GM19452 (cell line): ENCODE data around the gene APOC1.
"Not testable (repeated sequence)": the region's sequence is repeated elsewhere in the genome, so short reads cannot be mapped to it uniquely, and the experiment has no call there.

Experiments used
- ATAC-seq: cut with Tn5 transposase; IDR thresholded peaks from one replicate; pipeline ENCODE4 v1.9.1; 2021; ENCODE audit not compliant: unreplicated experiment

Gene APOC1

GRCh38 chr19:44889830-44890365, 24.5 kb upstream of the APOC1 start:
- ATAC-seq, result no peak

GRCh38 chr19:44890366-44891015, 23.9 kb upstream of the APOC1 start:
- ATAC-seq, result peak; percentile 82

DNA sequence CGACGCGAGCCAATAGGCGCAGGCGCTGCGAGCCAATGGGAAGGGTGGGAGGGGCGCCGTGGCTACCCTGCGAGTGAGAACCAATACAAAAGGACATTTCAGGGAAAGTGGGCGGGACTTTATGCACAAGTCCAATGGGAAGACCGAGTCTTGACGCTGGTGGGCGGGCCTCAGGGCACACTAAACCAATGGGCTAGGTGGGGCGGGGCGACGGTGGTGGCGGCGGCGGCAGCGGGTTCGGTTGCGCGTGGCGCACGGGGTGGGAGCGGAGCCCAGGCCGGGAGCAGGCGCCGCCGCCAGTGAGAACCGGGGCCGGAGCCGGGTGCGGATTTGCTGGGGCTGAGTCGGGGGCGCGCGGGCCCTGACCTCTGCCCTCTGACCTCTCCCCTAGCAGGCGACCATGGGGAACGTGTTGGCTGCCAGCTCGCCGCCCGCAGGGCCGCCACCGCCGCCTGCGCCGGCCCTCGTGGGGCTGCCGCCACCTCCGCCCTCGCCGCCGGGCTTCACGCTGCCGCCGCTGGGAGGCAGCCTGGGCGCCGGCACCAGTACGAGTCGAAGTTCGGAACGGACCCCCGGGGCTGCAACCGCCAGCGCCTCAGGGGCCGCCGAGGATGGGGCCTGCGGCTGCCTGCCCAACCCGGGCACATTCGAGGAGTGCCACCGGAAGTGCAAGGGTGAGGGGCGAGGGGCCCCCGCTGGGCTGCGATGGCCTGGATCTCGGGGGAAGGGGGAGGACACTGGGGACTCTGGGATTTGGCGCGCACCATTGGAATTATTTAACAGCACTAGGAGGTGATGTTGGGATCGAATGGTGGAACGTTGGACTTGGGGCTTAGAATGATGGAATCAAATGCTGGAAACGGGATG, 23.2 kb upstream of the APOC1 start, which contains the start of gene TOMM40:
TOMM40 (plus strand) TSS at position 239 of the 867 bp plus-strand sequence; CDS start at position 401, 162 bp downstream.
- peak; percentile 70 for ATAC-seq

- ATAC-seq, result no peak
Observed at GRCh38 chr19:44892932-44893331, 21.5 kb upstream of the APOC1 start.

GRCh38 chr19:44893332-44894051, 20.9 kb upstream of the APOC1 start:
- ATAC-seq, result no peak

GRCh38 chr19:44894052-44894400, 20.4 kb upstream of the APOC1 start:
- ATAC-seq, result no peak

- ATAC-seq, result no peak
Observed at GRCh38 chr19:44894946-44895345, 19.5 kb upstream of the APOC1 start.

GRCh38 chr19:44897835-44898234, 16.6 kb upstream of the APOC1 start:
- ATAC-seq, result no peak

DNA sequence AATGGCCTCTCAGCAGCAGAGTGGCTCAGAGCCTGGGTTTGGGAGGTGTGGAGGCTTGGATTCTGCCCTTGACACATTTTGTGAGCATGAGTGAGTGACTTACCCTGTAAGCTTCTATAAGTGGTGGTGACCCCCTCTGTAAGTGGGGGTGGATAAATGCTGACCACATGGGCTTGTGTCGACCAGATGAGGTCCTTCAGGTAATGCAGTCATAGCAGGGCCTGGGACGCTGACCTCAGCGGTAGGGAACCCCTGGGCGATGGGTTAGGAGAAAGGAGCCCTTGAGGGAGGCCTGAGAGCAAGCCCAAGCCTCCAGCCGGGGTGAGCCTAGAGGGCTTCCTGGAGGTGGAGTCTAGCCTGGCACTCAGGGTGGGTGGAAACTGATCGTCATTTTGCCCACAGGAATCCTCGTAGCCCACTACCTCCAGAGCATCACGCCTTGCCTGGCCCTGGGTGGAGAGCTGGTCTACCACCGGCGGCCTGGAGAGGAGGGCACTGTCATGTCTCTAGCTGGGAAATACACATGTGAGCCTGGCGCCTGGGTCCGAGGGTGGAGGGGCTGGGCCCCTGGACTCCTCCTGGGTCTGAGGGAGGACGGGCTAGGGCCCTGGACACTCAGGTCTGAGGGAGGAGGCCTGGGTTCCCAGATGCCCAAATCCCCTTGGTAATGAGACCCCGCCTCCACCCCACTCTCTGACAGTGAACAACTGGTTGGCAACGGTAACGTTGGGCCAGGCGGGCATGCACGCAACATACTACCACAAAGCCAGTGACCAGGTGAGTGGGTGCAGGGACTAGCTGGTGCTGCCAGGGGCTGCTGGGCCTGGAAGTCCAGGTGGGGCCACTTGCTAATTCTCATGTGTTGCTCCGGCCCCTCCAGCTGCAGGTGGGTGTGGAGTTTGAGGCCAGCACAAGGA, 13.8 kb upstream of the APOC1 start:
- no peak for ATAC-seq

DNA sequence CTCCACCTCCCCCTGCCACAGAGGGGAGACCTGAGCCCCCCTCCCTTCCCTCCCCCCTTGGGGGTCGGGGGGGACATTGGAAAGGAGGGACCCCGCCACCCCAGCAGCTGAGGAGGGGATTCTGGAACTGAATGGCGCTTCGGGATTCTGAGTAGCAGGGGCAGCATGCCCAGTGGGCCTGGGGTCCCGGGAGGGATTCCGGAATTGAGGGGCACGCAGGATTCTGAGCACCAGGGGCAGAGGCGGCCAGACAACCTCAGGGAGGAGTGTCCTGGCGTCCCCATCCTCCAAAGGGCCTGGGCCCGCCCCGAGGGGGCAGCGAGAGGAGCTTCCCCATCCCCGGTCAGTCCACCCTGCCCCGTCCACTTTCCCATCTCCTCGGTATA, 11.2 kb upstream of the APOC1 start:
- no peak for ATAC-seq

DNA sequence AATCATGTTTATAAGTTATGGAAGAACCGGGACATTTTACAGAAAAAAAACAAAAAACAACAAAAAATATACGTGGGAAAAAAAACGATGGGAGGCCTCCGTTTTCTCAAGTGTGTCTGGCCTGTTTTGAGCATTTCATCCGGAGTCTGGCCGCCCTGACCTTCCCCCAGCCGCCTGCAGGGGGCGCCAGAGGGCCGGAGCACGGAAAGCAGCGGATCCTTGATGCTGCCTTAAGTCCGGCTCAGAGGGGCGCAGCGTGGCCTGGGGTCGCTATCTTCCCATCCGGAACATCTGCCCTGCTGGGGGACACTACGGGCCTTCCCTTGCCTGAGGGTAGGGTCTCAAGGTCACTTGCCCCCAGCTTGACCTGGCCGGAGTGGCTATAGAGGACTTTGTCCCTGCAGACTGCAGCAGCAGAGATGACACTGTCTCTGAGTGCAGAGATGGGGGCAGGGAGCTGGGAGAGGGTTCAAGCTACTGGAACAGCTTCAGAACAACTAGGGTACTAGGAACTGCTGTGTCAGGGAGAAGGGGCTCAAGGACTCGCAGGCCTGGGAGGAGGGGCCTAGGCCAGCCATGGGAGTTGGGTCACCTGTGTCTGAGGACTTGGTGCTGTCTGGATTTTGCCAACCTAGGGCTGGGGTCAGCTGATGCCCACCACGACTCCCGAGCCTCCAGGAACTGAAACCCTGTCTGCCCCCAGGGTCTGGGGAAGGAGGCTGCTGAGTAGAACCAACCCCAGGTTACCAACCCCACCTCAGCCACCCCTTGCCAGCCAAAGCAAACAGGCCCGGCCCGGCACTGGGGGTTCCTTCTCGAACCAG, 10.6 kb upstream of the APOC1 start:
- ATAC-seq, result no peak

DNA sequence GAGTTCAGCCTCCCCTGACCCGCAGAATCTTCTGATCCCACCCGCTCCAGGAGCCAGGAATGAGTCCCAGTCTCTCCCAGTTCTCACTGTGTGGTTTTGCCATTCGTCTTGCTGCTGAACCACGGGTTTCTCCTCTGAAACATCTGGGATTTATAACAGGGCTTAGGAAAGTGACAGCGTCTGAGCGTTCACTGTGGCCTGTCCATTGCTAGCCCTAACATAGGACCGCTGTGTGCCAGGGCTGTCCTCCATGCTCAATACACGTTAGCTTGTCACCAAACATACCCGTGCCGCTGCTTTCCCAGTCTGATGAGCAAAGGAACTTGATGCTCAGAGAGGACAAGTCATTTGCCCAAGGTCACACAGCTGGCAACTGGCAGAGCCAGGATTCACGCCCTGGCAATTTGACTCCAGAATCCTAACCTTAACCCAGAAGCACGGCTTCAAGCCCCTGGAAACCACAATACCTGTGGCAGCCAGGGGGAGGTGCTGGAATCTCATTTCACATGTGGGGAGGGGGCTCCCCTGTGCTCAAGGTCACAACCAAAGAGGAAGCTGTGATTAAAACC, 9.9 kb upstream of the APOC1 start:
- no peak for ATAC-seq

- no peak for ATAC-seq
Observed at GRCh38 chr19:44905437-44906160, 8.8 kb upstream of the APOC1 start, which contains the start of gene APOE. TSS of gene APOE (plus strand) at chr19:44905796. CDS start at chr19:44906625, 829 bp downstream.

DNA sequence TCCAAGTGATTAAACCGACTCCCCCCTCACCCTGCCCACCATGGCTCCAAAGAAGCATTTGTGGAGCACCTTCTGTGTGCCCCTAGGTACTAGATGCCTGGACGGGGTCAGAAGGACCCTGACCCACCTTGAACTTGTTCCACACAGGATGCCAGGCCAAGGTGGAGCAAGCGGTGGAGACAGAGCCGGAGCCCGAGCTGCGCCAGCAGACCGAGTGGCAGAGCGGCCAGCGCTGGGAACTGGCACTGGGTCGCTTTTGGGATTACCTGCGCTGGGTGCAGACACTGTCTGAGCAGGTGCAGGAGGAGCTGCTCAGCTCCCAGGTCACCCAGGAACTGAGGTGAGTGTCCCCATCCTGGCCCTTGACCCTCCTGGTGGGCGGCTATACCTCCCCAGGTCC, 6.8 kb upstream of the APOC1 start:
- ATAC-seq, result no peak

DNA sequence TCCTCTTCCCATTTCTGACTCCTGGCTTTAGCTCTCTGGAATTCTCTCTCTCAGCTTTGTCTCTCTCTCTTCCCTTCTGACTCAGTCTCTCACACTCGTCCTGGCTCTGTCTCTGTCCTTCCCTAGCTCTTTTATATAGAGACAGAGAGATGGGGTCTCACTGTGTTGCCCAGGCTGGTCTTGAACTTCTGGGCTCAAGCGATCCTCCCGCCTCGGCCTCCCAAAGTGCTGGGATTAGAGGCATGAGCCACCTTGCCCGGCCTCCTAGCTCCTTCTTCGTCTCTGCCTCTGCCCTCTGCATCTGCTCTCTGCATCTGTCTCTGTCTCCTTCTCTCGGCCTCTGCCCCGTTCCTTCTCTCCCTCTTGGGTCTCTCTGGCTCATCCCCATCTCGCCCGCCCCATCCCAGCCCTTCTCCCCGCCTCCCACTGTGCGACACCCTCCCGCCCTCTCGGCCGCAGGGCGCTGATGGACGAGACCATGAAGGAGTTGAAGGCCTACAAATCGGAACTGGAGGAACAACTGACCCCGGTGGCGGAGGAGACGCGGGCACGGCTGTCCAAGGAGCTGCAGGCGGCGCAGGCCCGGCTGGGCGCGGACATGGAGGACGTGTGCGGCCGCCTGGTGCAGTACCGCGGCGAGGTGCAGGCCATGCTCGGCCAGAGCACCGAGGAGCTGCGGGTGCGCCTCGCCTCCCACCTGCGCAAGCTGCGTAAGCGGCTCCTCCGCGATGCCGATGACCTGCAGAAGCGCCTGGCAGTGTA, 6.2 kb upstream of the APOC1 start:
- ATAC-seq, result no peak

DNA sequence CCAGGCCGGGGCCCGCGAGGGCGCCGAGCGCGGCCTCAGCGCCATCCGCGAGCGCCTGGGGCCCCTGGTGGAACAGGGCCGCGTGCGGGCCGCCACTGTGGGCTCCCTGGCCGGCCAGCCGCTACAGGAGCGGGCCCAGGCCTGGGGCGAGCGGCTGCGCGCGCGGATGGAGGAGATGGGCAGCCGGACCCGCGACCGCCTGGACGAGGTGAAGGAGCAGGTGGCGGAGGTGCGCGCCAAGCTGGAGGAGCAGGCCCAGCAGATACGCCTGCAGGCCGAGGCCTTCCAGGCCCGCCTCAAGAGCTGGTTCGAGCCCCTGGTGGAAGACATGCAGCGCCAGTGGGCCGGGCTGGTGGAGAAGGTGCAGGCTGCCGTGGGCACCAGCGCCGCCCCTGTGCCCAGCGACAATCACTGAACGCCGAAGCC, 5.6 kb upstream of the APOC1 start:
- ATAC-seq, result no peak

DNA sequence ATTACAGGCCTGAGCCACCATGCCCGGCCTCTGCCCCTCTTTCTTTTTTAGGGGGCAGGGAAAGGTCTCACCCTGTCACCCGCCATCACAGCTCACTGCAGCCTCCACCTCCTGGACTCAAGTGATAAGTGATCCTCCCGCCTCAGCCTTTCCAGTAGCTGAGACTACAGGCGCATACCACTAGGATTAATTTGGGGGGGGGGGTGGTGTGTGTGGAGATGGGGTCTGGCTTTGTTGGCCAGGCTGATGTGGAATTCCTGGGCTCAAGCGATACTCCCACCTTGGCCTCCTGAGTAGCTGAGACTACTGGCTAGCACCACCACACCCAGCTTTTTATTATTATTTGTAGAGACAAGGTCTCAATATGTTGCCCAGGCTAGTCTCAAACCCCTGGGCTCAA, 4.6 kb upstream of the APOC1 start:
- no peak for ATAC-seq

DNA sequence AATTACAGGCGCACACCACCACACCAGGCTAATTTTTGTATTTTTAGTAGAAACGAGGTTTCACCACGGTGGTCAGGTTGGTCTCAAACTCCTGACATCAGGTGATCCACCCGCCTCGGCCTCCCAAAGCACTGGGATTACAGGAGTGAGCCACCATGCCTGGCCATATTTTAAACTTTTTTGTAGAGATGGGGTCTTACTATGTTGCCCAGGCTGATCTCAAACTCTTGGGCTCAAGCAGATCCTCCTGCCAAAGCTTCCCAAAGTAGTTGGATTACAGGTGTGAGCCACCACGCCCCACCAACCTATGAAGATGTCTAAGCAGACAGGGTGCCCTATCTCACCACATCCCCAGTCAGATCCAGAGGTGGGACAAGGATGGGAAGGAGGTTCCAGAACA, 2.5 kb upstream of the APOC1 start:
- not testable (repeated sequence) for ATAC-seq
